Retina (tissue), 1 donor: Measurements from ENCODE around the gene PDE4B.

Experiments
- DNase-seq: peaks from one replicate; pipeline ENCODE4 v3.0.0-alpha.2; 2016

PDE4B gene

GRCh38 chr1:66271216-66271903 is 478.7 kb downstream of the PDE4B start:
- peak; percentile 77 for DNase-seq

- DNase-seq = no peak
Measured at GRCh38 chr1:66271904-66272254, 479.2 kb downstream of the PDE4B start.

DNA sequence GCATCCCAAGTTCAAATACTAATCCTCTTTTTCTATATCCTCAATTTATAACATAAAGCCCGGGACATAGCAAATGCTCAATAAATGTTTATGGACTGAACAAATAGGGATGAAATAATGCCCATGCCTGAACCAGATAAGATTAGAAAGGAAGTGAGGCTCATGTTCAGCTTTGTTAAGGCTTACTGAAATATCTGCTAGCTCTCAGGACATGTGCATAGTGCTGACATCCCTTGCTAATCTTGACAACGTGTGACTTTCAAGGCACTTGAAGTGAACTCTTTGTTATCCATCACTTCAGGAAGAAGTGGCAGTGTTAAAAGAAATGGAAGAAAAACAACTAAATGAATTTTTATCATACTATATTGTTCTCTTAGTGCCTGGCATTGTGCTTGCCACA is 481.0 kb downstream of the PDE4B start:
- DNase-seq = no peak

- no peak for DNase-seq
Measured at GRCh38 chr1:66274634-66275033, 481.9 kb downstream of the PDE4B start.

- no peak for DNase-seq
Measured at GRCh38 chr1:66275083-66275482, 482.4 kb downstream of the PDE4B start.

DNA sequence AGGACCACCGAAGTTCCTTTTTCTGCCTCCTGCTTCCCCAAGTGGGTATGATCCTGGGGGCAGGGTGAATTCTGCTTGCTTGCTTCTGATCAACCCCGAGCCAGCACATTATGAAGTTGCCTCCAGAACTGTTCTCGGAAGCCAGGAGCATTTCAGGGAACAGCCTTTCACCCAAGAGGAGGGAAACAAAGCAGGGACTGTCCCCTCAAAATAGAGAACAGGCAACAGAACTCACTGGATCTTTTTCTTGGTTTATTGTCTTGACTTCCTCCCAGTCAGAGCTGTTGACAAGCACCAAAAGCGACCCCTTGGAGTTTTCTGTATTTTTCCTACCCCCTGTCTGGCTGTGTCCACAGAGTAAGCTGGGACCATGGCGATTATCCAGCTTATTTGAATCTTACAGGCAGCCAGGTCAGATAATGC is 482.9 kb downstream of the PDE4B start:
- no peak for DNase-seq

GRCh38 chr1:66276218-66276617 is 483.5 kb downstream of the PDE4B start:
- no peak for DNase-seq

DNA sequence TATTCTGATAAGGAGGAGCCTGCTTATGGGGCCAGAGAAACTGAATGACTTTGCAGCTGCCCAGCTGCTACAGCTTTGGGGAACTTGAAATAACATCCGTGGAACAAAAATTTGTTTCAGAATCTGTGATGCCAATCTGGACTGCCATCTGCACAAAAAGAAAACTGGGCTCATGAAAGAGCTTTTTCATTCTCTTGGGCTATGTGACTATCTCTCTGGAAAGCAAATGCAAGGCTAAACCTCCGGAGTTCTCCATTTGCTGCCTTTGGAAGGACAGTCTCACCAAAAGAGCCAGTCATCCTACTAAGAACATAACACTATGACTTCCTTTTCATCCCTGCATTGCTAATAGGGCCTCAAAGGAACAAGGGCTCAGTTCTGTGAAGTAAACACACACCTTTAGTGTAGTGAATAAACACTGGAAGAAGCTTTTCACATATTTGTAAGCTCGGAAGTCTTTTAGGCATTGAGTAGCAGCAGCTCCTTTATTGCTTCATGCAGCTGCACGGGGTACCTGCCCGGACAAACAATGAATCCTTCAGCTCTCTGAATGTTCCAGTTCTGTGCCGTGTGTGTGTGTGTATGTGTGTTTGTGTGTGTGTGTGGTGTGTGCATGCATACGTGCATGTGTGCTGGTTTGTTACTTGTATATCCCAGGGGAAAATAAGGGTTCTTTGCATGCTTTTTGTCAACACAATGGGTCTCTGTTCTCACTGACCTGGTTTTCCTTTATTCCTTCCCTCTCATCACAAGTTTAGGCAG is 485.7 kb downstream of the PDE4B start:
- DNase-seq = no peak

DNA sequence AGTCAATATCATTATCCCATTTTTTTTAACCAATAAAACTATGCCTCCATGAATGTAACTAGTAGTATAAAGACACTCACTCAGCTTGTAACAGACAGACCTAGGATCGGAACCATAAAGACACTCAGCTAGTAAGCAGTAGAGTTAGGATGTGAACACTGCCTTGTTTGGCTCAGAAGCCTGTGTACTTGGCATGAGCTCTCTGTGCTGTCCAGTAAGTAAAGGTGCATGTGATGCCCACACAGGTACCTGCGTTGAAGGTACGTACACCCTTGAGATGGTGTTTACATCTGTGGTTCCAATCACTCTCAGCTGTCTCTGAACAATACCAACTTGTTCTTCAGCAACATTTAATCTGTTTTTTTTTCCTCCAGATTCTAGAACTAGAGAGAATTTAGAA is 489.1 kb downstream of the PDE4B start:
- DNase-seq = no peak

GRCh38 chr1:66282343-66282852 is 489.7 kb downstream of the PDE4B start:
- no peak for DNase-seq

GRCh38 chr1:66282891-66283621 is 490.4 kb downstream of the PDE4B start:
- DNase-seq = no peak

DNA sequence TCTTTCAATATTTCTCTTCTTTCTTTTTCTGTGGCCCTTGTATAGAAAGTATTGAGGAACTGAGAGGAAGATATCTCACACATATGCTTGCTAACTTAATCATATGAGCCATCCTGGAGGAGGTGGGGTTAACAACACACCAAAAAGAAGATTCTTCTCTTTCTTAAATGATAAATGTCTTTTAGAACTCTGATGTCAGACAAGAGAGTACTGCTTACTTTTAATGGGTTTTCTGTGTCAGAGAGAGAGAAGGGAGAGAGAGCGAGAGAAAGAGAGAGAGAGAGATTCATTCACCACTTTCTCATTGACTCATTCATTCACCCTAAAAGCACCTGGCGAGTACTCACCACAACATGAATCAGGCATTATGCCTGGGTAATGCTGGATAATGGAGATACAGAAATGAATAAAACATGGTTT is 490.9 kb downstream of the PDE4B start:
- no peak for DNase-seq

GRCh38 chr1:66284746-66285145 is 492.1 kb downstream of the PDE4B start:
- DNase-seq = no peak

GRCh38 chr1:66285618-66286270 is 493.0 kb downstream of the PDE4B start:
- DNase-seq = no peak

GRCh38 chr1:66286307-66286706 is 493.6 kb downstream of the PDE4B start:
- no peak for DNase-seq

GRCh38 chr1:66288048-66288447 is 495.4 kb downstream of the PDE4B start:
- DNase-seq = no peak

DNA sequence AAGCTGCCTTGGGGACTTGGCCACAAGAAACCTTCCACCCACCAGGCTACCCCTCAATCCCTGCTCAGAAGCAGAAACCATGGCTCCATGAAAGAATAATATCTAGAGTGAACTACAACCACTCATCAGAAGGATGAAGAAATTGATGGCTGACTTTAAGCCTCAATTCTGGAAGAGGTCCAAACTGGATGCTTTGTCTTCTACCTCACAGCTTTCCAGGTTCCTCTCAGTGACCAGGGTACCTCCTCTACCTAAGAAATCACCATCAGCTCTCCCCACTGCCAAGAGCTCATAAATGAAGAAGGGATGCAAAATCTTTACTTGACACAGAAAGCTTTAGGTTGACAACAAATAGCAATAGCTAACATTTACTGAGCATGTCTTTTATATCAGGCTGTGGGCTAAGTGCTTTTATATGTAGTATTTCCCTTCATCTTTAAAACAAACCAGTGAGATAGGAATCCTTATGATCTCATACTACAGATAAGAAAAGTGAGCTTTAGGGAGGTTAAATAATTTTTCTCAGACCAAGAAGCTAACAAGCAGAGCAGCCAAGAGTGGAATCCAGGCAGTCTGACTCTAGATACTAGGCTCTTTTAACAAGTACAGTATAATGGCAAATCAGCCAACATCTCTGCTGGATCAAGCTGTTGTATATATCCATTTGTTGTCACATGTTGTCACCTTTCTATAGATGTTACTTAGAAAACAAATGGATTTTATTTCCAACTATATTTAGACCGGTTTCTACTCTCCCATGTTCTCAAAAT is 498.3 kb downstream of the PDE4B start:
- DNase-seq = no peak

DNA sequence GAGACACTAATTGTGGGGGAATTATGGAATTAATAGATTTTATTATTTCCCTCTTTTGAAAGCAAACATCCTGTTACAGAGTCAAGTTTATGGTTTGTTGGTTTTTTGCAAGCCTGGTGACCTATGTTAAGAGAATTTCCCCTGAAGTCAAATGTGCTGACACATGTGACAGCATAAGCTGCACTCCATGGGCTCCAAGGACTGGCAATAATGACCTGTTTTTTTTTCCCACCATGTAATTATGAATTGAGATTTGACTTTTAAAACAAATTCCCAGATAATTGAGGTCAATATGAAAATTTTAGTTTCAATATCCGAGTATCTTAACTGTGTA is 498.8 kb downstream of the PDE4B start:
- no peak for DNase-seq

DNA sequence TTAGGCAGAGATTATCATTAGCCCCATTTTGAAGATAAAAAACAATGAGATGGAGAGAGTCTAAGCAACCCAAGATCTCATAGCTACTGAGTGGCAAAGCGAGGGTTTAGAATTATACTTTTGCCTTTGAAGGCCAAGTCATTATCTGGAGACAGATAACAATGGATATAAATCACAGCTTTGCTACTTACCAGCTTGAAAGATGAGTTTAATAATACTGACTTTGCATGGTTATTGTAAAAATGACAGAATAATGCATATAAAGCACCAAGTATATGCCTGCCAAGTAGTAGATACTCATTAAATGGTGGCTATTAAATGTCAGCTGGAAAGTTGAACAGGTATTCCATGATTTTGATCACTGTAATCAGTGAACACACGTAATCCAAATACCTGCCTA is 499.6 kb downstream of the PDE4B start:
- DNase-seq = no peak

GRCh38 chr1:66292944-66293343 is 500.2 kb downstream of the PDE4B start:
- no peak for DNase-seq

DNA sequence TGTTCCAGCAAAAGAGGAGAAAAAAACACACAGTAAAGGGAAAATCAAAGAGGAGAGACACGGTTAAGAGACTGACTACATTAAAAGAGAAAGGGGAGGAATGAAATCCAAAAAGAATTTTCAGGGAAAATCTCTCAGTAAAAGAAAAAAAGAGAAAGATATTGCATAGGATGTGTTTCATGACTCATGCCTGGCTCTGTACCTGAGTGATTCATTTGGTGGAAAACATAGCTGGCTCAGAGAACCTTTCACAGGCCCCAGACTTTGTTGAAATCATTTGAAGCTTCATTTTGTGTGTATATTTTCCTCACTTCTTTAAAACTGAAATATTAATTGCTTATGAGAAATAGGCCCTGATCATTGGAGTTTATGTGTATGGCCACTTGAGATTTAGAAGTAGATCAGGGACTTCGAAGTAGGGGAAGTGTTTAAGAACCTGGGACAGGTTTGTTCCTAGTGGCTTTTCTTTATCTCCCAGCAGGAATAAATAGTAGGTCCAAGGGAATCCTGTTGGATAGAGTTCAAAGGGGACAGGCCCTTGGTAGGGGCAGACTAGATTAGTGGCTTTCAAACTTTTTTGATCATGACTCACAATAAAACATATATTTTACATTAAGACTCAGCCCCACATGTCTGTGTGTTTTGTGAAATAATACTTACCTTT is 502.1 kb downstream of the PDE4B start:
- DNase-seq = no peak

GRCh38 chr1:66295803-66296202 is 503.1 kb downstream of the PDE4B start:
- no peak for DNase-seq
